ENCODE results near the gene ELOVL6. TPM values are rescaled to one million over a fixed set of nuclear protein-coding genes. Genes with fewer than 3 reads are reported as not detected.

ELOVL6 gene
- total RNA-seq, 1 experiment from 2014 or later: 38.7 TPM

DNA sequence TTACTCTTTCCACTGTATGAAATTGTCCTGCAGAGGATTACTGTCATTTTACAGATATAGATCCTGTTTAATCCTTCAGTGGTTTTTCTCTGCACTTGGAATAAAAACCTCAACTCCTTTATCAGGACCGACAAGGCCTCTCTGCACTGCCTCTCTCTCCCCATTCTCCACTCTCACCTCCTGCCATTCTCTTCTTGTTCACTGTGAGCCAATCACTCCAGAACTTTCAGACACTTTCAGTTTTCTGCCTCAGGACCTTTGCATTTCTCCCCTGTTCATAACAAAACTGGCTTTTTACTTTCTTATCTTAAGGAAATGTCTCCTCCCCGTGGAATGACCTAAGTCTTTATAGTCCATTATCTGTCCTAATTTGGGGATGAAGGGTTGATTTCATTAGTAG, 137.3 kb downstream of the ELOVL6 start (continued):
- TF ChIP-seq ATF3 (IDR thresholded peaks at IDR 0.05) (no peak), REST (IDR thresholded peaks at IDR 0.05; ENCODE audit: low read depth) (no peak)

DNA sequence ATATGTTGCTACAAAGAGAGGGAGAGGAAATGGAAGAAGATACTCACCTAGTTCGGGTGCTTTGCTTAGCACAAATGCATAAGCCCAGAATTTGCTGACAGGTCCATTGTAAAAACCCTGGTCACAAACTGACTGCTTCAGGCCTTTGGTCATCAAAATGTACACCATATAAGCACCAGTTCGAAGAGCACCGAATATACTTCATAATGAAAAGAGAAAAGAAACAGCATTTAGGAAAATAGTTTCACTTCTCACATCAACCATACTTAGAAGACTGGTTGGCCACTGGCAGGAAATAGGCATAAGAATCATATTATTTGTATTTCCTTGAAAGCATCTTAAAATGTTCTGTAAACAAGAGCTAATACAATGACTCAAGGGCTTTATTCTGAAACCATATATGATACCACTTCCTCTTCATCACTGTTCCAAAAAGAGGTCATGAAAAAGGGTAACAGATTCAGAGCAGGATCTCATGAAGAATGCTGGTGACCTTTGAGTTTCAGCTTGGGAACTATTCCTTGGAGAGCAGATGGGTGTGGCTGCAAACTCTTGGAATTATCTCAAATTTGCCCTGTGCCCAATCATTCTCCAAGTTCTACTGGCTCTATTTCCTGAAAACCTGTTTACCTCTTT, 138.7 kb downstream of the ELOVL6 start:
- Histone ChIP-seq H3K9ac (ENCODE audit: low read length) (no peak overlapping the region), H3K9me2 (ENCODE audit: insufficient read depth) (no peaks in the 10 kb centered on the region), H3K27ac (ENCODE audit: low read depth, low read length) (no peak overlapping the region), H3K36me3 (ENCODE audit: control insufficient read depth in 1 of 2, insufficient read depth in 2 of 2, low read length in 2 of 2) (no peaks in the 10 kb centered on the region), H3K4me1 (ENCODE audit: control insufficient read depth in 1 of 2, insufficient read depth in 2 of 2, low read length in 2 of 2) (peaks cover 0 to 10% of the 10 kb centered on the region in 2 experiments; a peak in 3 of 4 replicates), H3K79me2 (ENCODE audit: insufficient read depth, low read length) (no peaks in the 10 kb centered on the region), H3K27me3 (ENCODE audit: insufficient read depth, low read length) (no peaks in the 10 kb centered on the region), H3K9me3 (ENCODE audit: control insufficient read depth in 1 of 2, insufficient read depth in 1 of 2, low read depth in 1 of 2, low read length in 2 of 2) (no peaks in the 10 kb centered on the region), H3K4me3 (replicated peaks in 1 of 2; ENCODE audit: low read depth in 1 of 2, low read length in 2 of 2) (no peak overlapping the region), H3K4me2 (ENCODE audit: low read length) (no peak overlapping the region), H2AFZ (ENCODE audit: low read depth, low read length, poor library complexity, severe bottlenecking) (no peak overlapping the region), H4K20me1 (ENCODE audit: insufficient read depth) (no peaks in the 10 kb centered on the region)
- DNase-seq (ENCODE audit: low read depth, low spot score) (no peak), ATAC-seq (no peak)
- intact Hi-C loops (cut with micrococcal nuclease): no loop called here
- CTCF ChIA-PET: no interaction called here
- POLR2A ChIA-PET: no interaction called here
- RAD21 ChIA-PET (ENCODE audit: low non-redundant PET in 1 of 2, low total read pairs in 2 of 2, uncharacterized antibody in 2 of 2, unreplicated experiment in 2 of 2): no interaction called here
- no TSS peak for BruUV-seq (replicated peaks)
- no peak for TF ChIP-seq EZH2 (IDR thresholded peaks at IDR 0.05)
- TF ChIP-seq YY1 (IDR thresholded peaks at IDR 0.05; ENCODE audit: extremely low read depth, insufficient replicate concordance, low read depth, low read length): no peak
- no peak for TF ChIP-seq POLR2AphosphoS5 (IDR thresholded peaks at IDR 0.05; ENCODE audit: low read depth, low read length)
- no peak for TF ChIP-seq ELF1 (IDR thresholded peaks at IDR 0.05; ENCODE audit: borderline replicate concordance, low read depth)
- TF ChIP-seq JUND (IDR thresholded peaks at IDR 0.05): no peak
